Measurements from ENCODE around the gene KLF16. TPM values are rescaled to one million over a fixed set of nuclear protein-coding genes. Genes with fewer than 3 reads are reported as not detected.

The KLF16 gene
- total RNA-seq, 1 donor from 2014 or later: 26.3 TPM

DNA sequence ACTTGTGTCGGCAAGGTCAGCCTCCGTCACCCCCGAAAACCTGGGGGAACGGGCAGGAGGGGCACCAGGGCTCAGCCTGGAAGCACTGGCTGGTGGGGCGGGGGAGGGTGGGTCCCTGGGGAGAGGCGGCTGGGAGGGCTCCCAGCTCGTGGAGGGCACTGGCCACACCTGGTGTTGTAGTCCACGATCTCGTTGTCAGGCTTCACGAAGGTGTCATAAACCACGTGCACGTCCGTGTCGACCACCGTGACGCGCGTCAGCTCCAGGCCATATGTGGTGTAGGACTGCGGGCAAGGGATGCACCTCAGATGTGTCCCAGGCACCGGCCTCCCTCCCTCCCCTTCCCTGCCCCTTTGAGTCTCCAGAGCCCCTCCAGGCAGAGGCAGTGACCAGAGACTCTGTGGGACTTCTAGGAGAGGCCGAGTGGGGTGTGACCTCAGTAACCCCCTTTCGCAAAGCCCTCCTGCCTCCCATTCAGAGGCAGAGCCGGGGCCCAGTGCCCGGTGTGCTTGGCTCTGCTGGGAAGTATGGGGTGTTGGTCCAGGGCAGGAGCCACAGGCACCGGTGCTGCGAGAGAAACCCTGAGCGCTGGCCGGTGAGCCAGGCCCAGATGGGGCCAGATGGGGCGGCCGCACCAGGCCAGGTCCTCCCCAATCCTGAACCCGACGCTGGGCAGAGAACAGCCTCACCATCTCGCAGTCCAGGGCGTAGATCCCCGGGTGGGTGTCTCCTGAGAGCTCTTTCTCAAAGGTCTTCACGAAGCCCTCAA, 46.7 kb downstream of the KLF16 start:
- peaks cover 13% of the 10 kb centered on the region for H3K4me1 Mint-ChIP-seq (ENCODE audit: unreplicated experiment)
- H3K4me3 Mint-ChIP-seq (ENCODE audit: unreplicated experiment): no peak overlapping the region
- H3K27me3 Mint-ChIP-seq (ENCODE audit: unreplicated experiment): no peaks in the 10 kb centered on the region
- H3K36me3 Mint-ChIP-seq (ENCODE audit: unreplicated experiment): peaks cover 12% of the 10 kb centered on the region
- TF ChIP-seq, protein P1, sequence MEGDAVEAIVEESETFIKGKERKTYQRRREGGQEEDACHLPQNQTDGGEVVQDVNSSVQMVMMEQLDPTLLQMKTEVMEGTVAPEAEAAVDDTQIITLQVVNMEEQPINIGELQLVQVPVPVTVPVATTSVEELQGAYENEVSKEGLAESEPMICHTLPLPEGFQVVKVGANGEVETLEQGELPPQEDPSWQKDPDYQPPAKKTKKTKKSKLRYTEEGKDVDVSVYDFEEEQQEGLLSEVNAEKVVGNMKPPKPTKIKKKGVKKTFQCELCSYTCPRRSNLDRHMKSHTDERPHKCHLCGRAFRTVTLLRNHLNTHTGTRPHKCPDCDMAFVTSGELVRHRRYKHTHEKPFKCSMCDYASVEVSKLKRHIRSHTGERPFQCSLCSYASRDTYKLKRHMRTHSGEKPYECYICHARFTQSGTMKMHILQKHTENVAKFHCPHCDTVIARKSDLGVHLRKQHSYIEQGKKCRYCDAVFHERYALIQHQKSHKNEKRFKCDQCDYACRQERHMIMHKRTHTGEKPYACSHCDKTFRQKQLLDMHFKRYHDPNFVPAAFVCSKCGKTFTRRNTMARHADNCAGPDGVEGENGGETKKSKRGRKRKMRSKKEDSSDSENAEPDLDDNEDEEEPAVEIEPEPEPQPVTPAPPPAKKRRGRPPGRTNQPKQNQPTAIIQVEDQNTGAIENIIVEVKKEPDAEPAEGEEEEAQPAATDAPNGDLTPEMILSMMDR (IDR thresholded peaks at IDR 0.05): no peak
- no peak for DNase-seq (ENCODE audit: extremely low spot score, unreplicated experiment)
- no peaks in the 10 kb centered on the region for H3K9me3 Mint-ChIP-seq (ENCODE audit: unreplicated experiment)
- H3K27ac Mint-ChIP-seq (ENCODE audit: unreplicated experiment): no peak overlapping the region

DNA sequence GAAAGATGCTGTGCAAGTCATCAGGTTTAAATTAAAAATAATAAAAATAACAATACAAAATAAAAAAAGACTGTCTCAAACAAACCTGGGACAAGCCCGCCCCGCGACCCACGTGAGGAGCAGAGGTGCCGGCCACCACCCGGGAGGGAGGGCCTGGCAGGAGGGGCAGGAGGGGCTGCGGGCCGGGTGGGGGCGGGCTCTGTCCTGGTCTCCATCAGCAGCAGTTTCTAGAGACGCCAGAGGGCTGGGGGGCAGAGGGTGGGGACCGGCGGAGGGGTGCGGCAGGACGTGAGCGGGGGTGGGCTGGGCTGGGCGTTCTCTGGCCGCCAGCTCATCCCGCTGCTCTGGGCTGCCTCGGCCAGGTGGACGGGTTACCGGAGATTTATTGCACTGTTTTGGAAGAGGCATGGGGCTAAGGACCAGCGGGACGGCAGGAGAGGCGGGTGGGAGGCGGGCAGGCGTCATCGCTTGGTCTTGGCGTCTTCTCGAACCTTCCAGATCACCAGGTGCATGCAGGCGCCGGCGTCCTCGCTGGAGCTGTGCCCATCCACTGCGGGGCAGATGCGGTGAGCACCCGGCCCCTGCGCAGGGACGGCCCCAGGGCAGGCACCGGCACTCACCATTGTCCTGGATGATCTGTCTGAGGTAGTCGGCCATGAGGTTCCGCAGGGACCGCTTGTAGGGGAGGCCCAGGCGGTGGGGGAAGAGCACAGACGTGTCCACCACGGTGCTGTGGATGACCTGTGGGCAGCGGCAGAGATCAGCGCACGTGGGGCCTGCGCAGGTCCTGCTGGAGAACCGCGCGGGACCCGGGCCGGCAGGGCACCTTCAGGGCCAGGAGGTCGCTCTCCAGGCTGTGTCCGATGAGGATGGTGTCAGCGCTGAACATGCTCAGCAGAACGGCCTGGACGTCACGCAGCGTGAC, 47.5 kb downstream of the KLF16 start:
- H3K4me1 Mint-ChIP-seq (ENCODE audit: unreplicated experiment): peaks cover 15% of the 10 kb centered on the region
- H3K9me3 Mint-ChIP-seq (ENCODE audit: unreplicated experiment): no peaks in the 10 kb centered on the region
- H3K27me3 Mint-ChIP-seq (ENCODE audit: unreplicated experiment): no peaks in the 10 kb centered on the region
- no peak overlapping the region for H3K4me3 Mint-ChIP-seq (ENCODE audit: unreplicated experiment)
- TF ChIP-seq, protein P1 (IDR thresholded peaks at IDR 0.05): no peak
- no peak for DNase-seq (ENCODE audit: extremely low spot score, unreplicated experiment)
- no peak overlapping the region for H3K27ac Mint-ChIP-seq (ENCODE audit: unreplicated experiment)
- H3K36me3 Mint-ChIP-seq (ENCODE audit: unreplicated experiment): peaks cover 12% of the 10 kb centered on the region

DNA sequence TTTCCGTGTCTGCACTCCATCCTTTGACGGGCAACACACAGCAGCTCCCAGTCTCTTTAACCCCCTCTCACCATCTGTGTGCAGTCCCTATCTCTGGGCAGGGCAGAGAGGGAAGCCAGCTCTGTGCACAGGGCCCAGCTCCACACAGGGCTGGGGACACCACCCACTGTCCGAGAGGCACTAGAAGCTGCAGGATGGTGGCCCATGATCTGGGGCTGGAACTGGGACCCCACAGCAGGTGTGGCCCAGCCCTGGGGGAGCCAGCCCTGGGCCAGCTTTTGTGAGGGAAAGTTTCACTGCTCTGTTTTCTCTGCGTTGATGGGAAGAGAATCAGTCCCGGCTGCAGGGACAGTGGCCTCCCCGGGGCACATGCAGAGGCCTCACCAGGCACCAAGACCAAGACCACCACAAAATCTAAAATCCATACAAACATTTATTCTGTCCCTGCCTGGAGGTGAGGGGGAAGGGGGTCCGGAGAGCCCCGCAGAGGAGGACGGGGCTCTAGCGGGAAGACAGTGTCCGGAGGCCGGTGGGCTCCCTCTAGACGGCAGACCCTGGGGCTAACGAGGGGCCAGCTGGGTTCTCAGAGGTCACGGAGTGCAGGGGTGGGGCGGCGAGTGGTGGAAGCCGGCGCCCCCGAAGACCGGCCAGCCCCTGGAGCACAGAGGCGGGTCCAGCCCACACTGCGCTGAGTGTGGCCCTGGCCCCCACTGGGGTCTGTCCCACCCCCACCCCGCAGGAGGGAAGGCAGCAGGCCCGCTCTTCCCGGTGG, 48.4 kb downstream of the KLF16 start:
- TF ChIP-seq, protein P1 (IDR thresholded peaks at IDR 0.05): no peak

DNA sequence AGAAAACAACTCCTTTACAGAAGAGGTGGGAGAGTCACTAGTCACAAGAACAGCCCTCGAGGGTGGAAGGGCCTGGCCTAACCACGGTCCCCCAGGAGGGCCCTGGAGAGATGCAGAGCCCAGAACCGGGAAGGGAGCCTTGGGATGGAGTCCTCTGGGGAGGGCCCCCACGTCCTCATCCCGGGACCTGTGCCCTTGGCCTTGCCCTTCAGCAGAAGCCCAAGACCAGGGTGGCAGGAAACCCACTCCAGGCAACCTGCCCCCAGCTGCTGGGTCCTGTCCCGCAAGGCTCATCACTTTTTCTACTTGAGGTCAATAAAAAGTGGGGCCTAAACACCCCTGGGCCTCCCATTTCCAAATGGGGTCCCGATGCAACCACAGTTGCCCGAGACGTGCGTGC, 49.0 kb downstream of the KLF16 start:
- Mint-ChIP-seq H3K27me3 (ENCODE audit: unreplicated experiment) (no peaks in the 10 kb centered on the region), H3K4me3 (ENCODE audit: unreplicated experiment) (no peak overlapping the region), H3K4me1 (ENCODE audit: unreplicated experiment) (peaks cover 15% of the 10 kb centered on the region), H3K27ac (ENCODE audit: unreplicated experiment) (no peak overlapping the region), H3K9me3 (ENCODE audit: unreplicated experiment) (no peaks in the 10 kb centered on the region), H3K36me3 (ENCODE audit: unreplicated experiment) (peaks cover 6% of the 10 kb centered on the region)
- TF ChIP-seq, protein P1 (IDR thresholded peaks at IDR 0.05): no peak
- DNase-seq (ENCODE audit: extremely low spot score, unreplicated experiment): no peak

More for the DNA sequence above, 48.4 kb downstream of the KLF16 start:
- Mint-ChIP-seq H3K36me3 (ENCODE audit: unreplicated experiment) (peaks cover 6% of the 10 kb centered on the region), H3K27ac (ENCODE audit: unreplicated experiment) (no peak overlapping the region), H3K4me1 (ENCODE audit: unreplicated experiment) (peaks cover 15% of the 10 kb centered on the region), H3K9me3 (ENCODE audit: unreplicated experiment) (no peaks in the 10 kb centered on the region), H3K4me3 (ENCODE audit: unreplicated experiment) (no peak overlapping the region), H3K27me3 (ENCODE audit: unreplicated experiment) (no peaks in the 10 kb centered on the region)
- no peak for DNase-seq (ENCODE audit: extremely low spot score, unreplicated experiment)
